ENCODE data around the gene BTBD9.
"Not testable (repeated sequence)": the region's sequence is repeated elsewhere in the genome, so short reads cannot be mapped to it uniquely, and the experiment has no call there.

Gene BTBD9

DNA sequence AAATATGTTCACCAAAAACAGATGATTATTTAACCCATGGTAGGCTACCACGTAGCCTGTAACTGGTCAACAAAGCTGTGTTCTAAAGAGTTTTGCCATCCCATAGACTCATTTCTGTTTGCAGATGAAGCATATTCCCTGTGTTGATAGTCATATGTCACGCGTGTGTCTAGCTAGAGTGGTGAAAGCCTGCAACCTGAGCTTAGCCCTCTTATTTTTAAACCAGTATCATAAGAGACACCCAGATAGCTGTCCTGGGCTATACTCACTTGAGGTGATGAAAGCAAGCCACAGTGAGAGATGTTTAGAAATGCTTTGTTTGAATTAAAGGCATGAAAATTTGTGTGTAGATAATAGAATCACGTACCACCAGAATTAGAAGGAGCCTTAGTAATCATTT is 512.4 kb downstream of the BTBD9 start:
- Histone ChIP-seq H3K36me3 (no peaks in the 10 kb centered on the region), H3K27me3 (no peaks in the 10 kb centered on the region), H3K9me3 (no peaks in the 10 kb centered on the region; the same call in 1 of the 2 replicates), H3K4me3 (ENCODE audit: low read depth, low read length) (no peak overlapping the region), H3K4me1 (no peaks in the 10 kb centered on the region)
- TF ChIP-seq, protein P1, sequence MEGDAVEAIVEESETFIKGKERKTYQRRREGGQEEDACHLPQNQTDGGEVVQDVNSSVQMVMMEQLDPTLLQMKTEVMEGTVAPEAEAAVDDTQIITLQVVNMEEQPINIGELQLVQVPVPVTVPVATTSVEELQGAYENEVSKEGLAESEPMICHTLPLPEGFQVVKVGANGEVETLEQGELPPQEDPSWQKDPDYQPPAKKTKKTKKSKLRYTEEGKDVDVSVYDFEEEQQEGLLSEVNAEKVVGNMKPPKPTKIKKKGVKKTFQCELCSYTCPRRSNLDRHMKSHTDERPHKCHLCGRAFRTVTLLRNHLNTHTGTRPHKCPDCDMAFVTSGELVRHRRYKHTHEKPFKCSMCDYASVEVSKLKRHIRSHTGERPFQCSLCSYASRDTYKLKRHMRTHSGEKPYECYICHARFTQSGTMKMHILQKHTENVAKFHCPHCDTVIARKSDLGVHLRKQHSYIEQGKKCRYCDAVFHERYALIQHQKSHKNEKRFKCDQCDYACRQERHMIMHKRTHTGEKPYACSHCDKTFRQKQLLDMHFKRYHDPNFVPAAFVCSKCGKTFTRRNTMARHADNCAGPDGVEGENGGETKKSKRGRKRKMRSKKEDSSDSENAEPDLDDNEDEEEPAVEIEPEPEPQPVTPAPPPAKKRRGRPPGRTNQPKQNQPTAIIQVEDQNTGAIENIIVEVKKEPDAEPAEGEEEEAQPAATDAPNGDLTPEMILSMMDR (IDR thresholded peaks at IDR 0.05; ENCODE audit: low read depth, low read length), result no peak
- DNase-seq, result no peak

DNA sequence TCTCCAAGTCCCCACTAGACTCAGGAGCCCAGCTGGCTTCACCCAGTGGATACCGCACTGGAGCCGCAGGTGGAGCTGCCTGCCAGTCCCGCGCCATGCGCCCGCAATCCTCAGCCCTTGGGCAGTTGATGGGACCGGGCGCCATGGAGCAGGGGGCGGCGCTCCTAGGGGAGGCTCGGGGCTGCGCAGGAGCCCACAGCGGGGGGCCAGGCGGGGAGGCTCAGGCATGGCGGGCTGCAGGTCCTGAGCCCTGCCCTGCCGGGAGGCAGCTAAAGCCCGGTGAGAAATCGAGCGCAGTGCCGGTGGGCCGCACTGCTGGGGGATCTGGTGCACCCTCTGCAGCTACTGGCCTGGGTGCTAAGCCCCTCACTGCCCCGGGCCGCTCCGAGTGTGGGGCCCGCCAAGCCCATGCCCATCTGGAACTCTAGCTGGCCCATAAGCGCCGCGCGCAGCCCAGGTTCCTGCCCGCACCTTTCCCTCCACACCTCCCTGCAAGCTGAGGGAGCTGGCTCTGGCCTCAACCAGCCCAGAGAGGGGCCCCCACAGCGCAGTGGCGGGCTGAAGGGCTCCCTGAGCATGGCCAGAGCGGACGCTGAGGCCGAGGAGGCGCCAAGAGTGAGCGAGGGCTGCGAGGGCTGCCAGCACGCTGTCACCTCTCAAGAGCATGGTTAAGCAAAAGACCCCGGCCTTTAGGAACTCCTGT is 515.4 kb downstream of the BTBD9 start:
- not testable (repeated sequence) for H3K9me3 ChIP-seq; H3K27me3 ChIP-seq; H3K4me1 ChIP-seq; H3K4me3 ChIP-seq (ENCODE audit: low read depth, low read length); DNase-seq
- H3K36me3 ChIP-seq, result peaks cover 14% of the 10 kb centered on the region

DNA sequence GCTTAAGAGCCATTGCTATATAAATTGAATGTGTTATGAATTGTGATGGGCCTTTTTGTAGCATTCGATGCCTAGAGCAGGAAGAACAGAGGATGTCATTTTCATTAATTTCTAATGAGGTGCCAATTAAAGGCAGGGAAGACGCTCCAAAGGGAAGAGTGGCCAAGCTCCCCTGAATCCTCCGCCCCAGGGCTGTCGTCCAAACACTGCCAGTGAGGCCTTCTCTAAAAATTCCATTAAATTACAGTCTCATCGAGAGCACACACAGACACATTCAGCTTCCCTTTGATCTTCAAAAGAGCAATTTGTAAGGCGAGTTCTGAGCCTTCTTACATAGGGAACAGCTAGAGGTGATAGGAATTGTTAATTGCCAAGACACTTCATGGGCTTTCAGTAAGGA is 520.2 kb downstream of the BTBD9 start:
- Histone ChIP-seq H3K4me1 (peaks cover 6% of the 10 kb centered on the region), H3K36me3 (peaks cover 14% of the 10 kb centered on the region)
- no peak for DNase-seq

DNA sequence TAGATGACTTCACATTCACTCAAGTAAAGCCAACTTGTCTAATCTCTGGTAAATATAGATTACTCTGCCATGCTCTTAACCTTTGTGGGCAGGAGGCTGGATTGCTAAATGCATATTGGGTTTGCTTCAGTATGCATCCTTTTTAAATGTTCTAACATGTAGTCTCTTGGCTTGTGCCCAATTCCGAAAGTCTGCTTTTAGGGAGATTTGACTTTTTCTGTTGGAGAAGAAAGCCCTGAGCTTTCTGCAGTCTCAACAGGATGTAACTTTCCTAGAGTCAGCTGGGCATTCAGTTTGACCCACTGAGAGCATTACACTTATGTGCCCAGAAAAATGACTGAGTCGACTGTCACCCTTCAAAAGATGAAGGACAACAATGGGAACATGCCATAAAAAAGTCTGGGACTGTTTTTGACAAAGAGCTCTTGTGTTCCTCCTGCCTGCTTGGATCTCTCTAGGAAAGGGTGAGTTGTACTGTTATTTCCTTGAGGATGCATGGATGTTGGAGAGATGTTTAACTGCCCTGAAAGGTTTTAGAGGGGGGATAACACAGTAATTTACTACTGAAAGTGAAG is 520.9 kb downstream of the BTBD9 start:
- DNase-seq, result no peak
- Histone ChIP-seq H3K9me3 (no peaks in the 10 kb centered on the region), H3K4me3 (ENCODE audit: low read depth, low read length) (no peak overlapping the region), H3K27me3 (no peaks in the 10 kb centered on the region), H3K36me3 (peaks cover 14% of the 10 kb centered on the region), H3K4me1 (peaks cover 6% of the 10 kb centered on the region)
- TF ChIP-seq, protein P1 (IDR thresholded peaks at IDR 0.05; ENCODE audit: low read depth, low read length), result no peak

More for the DNA sequence above, 520.2 kb downstream of the BTBD9 start:
- no peak overlapping the region for H3K4me3 ChIP-seq (ENCODE audit: low read depth, low read length)
- TF ChIP-seq, protein P1 (IDR thresholded peaks at IDR 0.05; ENCODE audit: low read depth, low read length), result no peak
- no peaks in the 10 kb centered on the region for H3K9me3 ChIP-seq
- H3K27me3 ChIP-seq, result no peaks in the 10 kb centered on the region
